Caco-2 (cell line): ENCODE results near the gene C10orf120. TPM values are rescaled to one million over a fixed set of nuclear protein-coding genes. Genes with fewer than 3 reads are reported as not detected.

Experiments used
- BruUV-seq: library from RNA; stranded (reverse); fragments of 400-500 nt; replicated peaks from 2 replicates; lab custom pipeline; 2021; lab: Mats Ljungman, UMichigan
- CTCF ChIA-PET: fragments of 300-600 bp; sonication (Branson Sonifier 250); formaldehyde crosslinking; loops from one replicate; lab custom pipeline; 2022; ENCODE audit warnings: antibody characterized with exemption; lab: Charles Lee
- POLR2A ChIA-PET: fragments of 300-600 bp; sonication (Branson Sonifier 250); formaldehyde crosslinking; loops from one replicate; lab custom pipeline; 2022; ENCODE audit warnings: antibody characterized with exemption; lab: Charles Lee
- DNase-seq, 2 experiments: peaks; one replicate each; pipeline versions ENCODE4 v3.0.0 to v3.0.0-alpha.2; 2020 to 2022
- H3K27me3 ChIP-seq: replicated peaks from 2 replicates; pipeline ENCODE4 v1.6.0; 2011; ENCODE audit warnings: low read length; ENCODE audit not compliant: control insufficient read depth, insufficient read depth
- H3K36me3 ChIP-seq: 2 replicates; pipeline ENCODE4 v1.5.1; 2011; ENCODE audit warnings: low read length; ENCODE audit not compliant: control insufficient read depth, insufficient read depth
- H3K4me1 ChIP-seq: fragments of 250-450 bp; sonication (Bioruptor Pico); 2 replicates; pipeline ENCODE4 v1.5.1; 2020; ENCODE audit warnings: mild to moderate bottlenecking
- H3K4me3 ChIP-seq: 2 replicates; pipeline ENCODE4 v1.5.1; 2011; ENCODE audit warnings: low read depth, mild to moderate bottlenecking, control low read depth, low read length
- H3K9me3 ChIP-seq: fragments of 250-450 bp; sonication (Bioruptor Pico); 2 replicates; pipeline ENCODE4 v1.5.1; 2020; ENCODE audit warnings: mild to moderate bottlenecking, moderate library complexity
- H3K27ac Mint-ChIP-seq: one replicate; pipeline ENCODE4 v1.8.0; 2022; ENCODE audit warnings: mixed read lengths; ENCODE audit not compliant: unreplicated experiment
- H3K27me3 Mint-ChIP-seq: one replicate; pipeline ENCODE4 v1.8.0; 2022; ENCODE audit warnings: mixed read lengths; ENCODE audit not compliant: insufficient read depth, unreplicated experiment
- H3K36me3 Mint-ChIP-seq: one replicate; pipeline ENCODE4 v1.8.0; 2022; ENCODE audit warnings: mild to moderate bottlenecking, mixed read lengths; ENCODE audit not compliant: insufficient read depth, unreplicated experiment
- H3K4me1 Mint-ChIP-seq: one replicate; pipeline ENCODE4 v1.8.0; 2022; ENCODE audit warnings: low read depth, mixed read lengths; ENCODE audit not compliant: unreplicated experiment
- H3K4me3 Mint-ChIP-seq: one replicate; pipeline ENCODE4 v1.8.0; 2022; ENCODE audit warnings: mild to moderate bottlenecking, moderate library complexity, mixed read lengths; ENCODE audit not compliant: unreplicated experiment
- H3K9me3 Mint-ChIP-seq: one replicate; pipeline ENCODE4 v1.8.0; 2022; ENCODE audit warnings: mixed read lengths; ENCODE audit not compliant: unreplicated experiment
- intact Hi-C: fragments of 100-400 bp; cut with micrococcal nuclease; formaldehyde crosslinking; loops from one replicate; pipeline ENCODE4 v1.10.0; 2022; ENCODE audit not compliant: unreplicated experiment
- total RNA-seq: library from RNA; stranded (reverse); gene quantifications from 2 replicates; pipeline ENCODE4 v1.2.3, GENCODE V29; 2022
- TF ChIP-seq, protein P1 (sequence below), 2 experiments: fragments of 200-600 bp in 1 of 2; IDR thresholded peaks; 1 replicate in 1 of 2; 2 replicates in 1 of 2; pipeline versions ENCODE4 v1.5.1 to v1.8.0; 2011 to 2022; ENCODE audit warnings: antibody characterized with exemption in 1 of 2, control low read depth in 1 of 2, inconsistent platforms in 1 of 2, low read depth in 1 of 2, low read length in 1 of 2, mild to moderate bottlenecking in 1 of 2, moderate library complexity in 1 of 2; ENCODE audit not compliant: insufficient read depth in 1 of 2, severe bottlenecking in 1 of 2, unreplicated experiment in 1 of 2

Gene C10orf120
- total RNA-seq, 1 experiment from 2014 or later: not detected

GRCh38 chr10:122672655-122673054 is 27.0 kb downstream of the C10orf120 start:
- Histone ChIP-seq H3K9me3 (no peaks in the 10 kb centered on the region), H3K36me3 (no peaks in the 10 kb centered on the region), H3K4me3 (no peak overlapping the region), H3K4me1 (no peaks in the 10 kb centered on the region), H3K27me3 (no peaks in the 10 kb centered on the region; the same call in none of the 2 replicates)
- TF ChIP-seq, protein P1, sequence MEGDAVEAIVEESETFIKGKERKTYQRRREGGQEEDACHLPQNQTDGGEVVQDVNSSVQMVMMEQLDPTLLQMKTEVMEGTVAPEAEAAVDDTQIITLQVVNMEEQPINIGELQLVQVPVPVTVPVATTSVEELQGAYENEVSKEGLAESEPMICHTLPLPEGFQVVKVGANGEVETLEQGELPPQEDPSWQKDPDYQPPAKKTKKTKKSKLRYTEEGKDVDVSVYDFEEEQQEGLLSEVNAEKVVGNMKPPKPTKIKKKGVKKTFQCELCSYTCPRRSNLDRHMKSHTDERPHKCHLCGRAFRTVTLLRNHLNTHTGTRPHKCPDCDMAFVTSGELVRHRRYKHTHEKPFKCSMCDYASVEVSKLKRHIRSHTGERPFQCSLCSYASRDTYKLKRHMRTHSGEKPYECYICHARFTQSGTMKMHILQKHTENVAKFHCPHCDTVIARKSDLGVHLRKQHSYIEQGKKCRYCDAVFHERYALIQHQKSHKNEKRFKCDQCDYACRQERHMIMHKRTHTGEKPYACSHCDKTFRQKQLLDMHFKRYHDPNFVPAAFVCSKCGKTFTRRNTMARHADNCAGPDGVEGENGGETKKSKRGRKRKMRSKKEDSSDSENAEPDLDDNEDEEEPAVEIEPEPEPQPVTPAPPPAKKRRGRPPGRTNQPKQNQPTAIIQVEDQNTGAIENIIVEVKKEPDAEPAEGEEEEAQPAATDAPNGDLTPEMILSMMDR (IDR thresholded peaks at IDR 0.05; ENCODE audit: insufficient read depth in 1 of 2, low read depth in 1 of 2, low read length in 1 of 2, severe bottlenecking in 1 of 2, unreplicated experiment in 1 of 2): no peak
- Mint-ChIP-seq H3K36me3 (no peaks in the 10 kb centered on the region), H3K9me3 (no peaks in the 10 kb centered on the region), H3K27ac (no peak overlapping the region), H3K4me1 (no peaks in the 10 kb centered on the region), H3K4me3 (no peak overlapping the region), H3K27me3 (peaks cover 29% of the 10 kb centered on the region)
- ChIA-PET POLR2A (no interaction called here), CTCF (no interaction called here)
- no TSS peak for BruUV-seq
- intact Hi-C loops: no loop called here
- no peak for DNase-seq

GRCh38 chr10:122671355-122671754 is 28.3 kb downstream of the C10orf120 start:
- intact Hi-C loops: no loop called here
- ChIA-PET POLR2A (no interaction called here), CTCF (no interaction called here)
- Mint-ChIP-seq H3K27me3 (peaks cover 32% of the 10 kb centered on the region), H3K4me3 (no peak overlapping the region), H3K9me3 (no peaks in the 10 kb centered on the region), H3K4me1 (no peaks in the 10 kb centered on the region), H3K36me3 (no peaks in the 10 kb centered on the region), H3K27ac (no peak overlapping the region)
- BruUV-seq: no TSS peak
- H3K4me3 ChIP-seq: no peak overlapping the region
- H3K4me1 ChIP-seq: no peaks in the 10 kb centered on the region
- no peaks in the 10 kb centered on the region for H3K36me3 ChIP-seq
- H3K9me3 ChIP-seq: no peaks in the 10 kb centered on the region
- TF ChIP-seq, protein P1 (IDR thresholded peaks at IDR 0.05; ENCODE audit: insufficient read depth in 1 of 2, low read depth in 1 of 2, low read length in 1 of 2, severe bottlenecking in 1 of 2, unreplicated experiment in 1 of 2): no peak
- H3K27me3 ChIP-seq: no peaks in the 10 kb centered on the region; the same call in none of the 2 replicates
- DNase-seq: no peak

GRCh38 chr10:122669842-122670241 is 29.8 kb downstream of the C10orf120 start:
- H3K9me3 Mint-ChIP-seq: no peaks in the 10 kb centered on the region
- peaks cover 27% of the 10 kb centered on the region for H3K27me3 Mint-ChIP-seq
- H3K9me3 ChIP-seq: no peaks in the 10 kb centered on the region
- intact Hi-C loops: no loop called here
- no TSS peak for BruUV-seq
- H3K36me3 ChIP-seq: no peaks in the 10 kb centered on the region
- H3K27me3 ChIP-seq: no peaks in the 10 kb centered on the region; the same call in none of the 2 replicates
- TF ChIP-seq, protein P1 (IDR thresholded peaks at IDR 0.05; ENCODE audit: insufficient read depth in 1 of 2, low read depth in 1 of 2, low read length in 1 of 2, severe bottlenecking in 1 of 2, unreplicated experiment in 1 of 2): no peak
- no peak for DNase-seq
- no peak overlapping the region for H3K4me3 Mint-ChIP-seq
- no peaks in the 10 kb centered on the region for H3K36me3 Mint-ChIP-seq
- H3K27ac Mint-ChIP-seq: no peak overlapping the region
- no peaks in the 10 kb centered on the region for H3K4me1 ChIP-seq
- no peak overlapping the region for H3K4me3 ChIP-seq
- POLR2A ChIA-PET: no interaction called here
- no peaks in the 10 kb centered on the region for H3K4me1 Mint-ChIP-seq
- CTCF ChIA-PET: no interaction called here
